SU-DHL-6 (cell line): ENCODE measurements around the gene NDUFC1.

Experiments used
- H2AFZ ChIP-seq: fragments of 200-600 bp; sonication (generic); 2 replicates; pipeline ENCODE4 v1.6.1; 2014; ENCODE audit warnings: low read depth, mild to moderate bottlenecking, moderate library complexity, mixed read lengths, antibody characterized with exemption, low read length; ENCODE audit not compliant: severe bottlenecking
- H3F3A ChIP-seq: fragments of 200-600 bp; shearing (Covaris generic); 2 replicates; pipeline ENCODE4 v1.6.0; 2016; ENCODE audit warnings: antibody characterized with exemption, mild to moderate bottlenecking; ENCODE audit not compliant: insufficient read depth
- H3K27ac ChIP-seq: fragments of 200-600 bp; sonication (generic); 2 replicates; pipeline ENCODE4 v1.5.1; 2016; ENCODE audit warnings: low read depth, mild to moderate bottlenecking, low read length, moderate library complexity, mixed read lengths
- H3K27me3 ChIP-seq: fragments of 200-600 bp; sonication (generic), shearing (Covaris generic); 2 replicates; pipeline ENCODE4 v1.6.0; 2014; ENCODE audit warnings: mild to moderate bottlenecking, low read length
- H3K36me3 ChIP-seq: fragments of 200-600 bp; sonication (generic); 2 replicates; pipeline ENCODE4 v1.6.1; 2014; ENCODE audit warnings: mild to moderate bottlenecking, low read length, mixed read lengths
- H3K4me2 ChIP-seq: fragments of 300-600, 200-600 bp; shearing (Covaris generic), sonication (generic); 2 replicates; pipeline ENCODE4 v1.6.0; 2014; ENCODE audit warnings: low read length, low read depth, mild to moderate bottlenecking; ENCODE audit not compliant: poor library complexity, severe bottlenecking
- H3K4me3 ChIP-seq: fragments of 200-600 bp; sonication (generic); 2 replicates; pipeline ENCODE4 v1.5.1; 2014; ENCODE audit warnings: antibody characterized with exemption, low read length, mild to moderate bottlenecking, mixed read lengths; ENCODE audit not compliant: insufficient read depth, poor library complexity, severe bottlenecking
- H3K79me2 ChIP-seq: fragments of 200-600 bp; sonication (generic); 2 replicates; pipeline ENCODE4 v1.6.1; 2014; ENCODE audit warnings: mild to moderate bottlenecking, low read length, moderate library complexity; ENCODE audit not compliant: insufficient read depth
- H3K9ac ChIP-seq: fragments of 200-600 bp; sonication (generic); 2 replicates; pipeline ENCODE4 v1.7.0; 2014; ENCODE audit warnings: mild to moderate bottlenecking, low read length
- H3K9me2 ChIP-seq: fragments of 200-600 bp; sonication (generic); replicated peaks from 2 replicates; pipeline ENCODE4 v1.6.1; 2014; ENCODE audit warnings: low read length; ENCODE audit not compliant: insufficient read depth
- H3K9me3 ChIP-seq: fragments of 200-600 bp; sonication (generic); 2 replicates; pipeline ENCODE4 v1.6.1; 2014; ENCODE audit warnings: low read length, mixed read lengths; ENCODE audit not compliant: insufficient read depth
- H4K20me1 ChIP-seq: fragments of 200-600 bp; sonication (generic); 2 replicates; pipeline ENCODE4 v1.6.1; 2014; ENCODE audit warnings: low read depth, mild to moderate bottlenecking, antibody characterized with exemption, low read length, moderate library complexity, mixed read lengths
- CTCF ChIP-seq: fragments of 200-600 bp; sonication (generic); IDR thresholded peaks from one replicate; pipeline ENCODE4 v1.5.1; 2017; ENCODE audit warnings: antibody characterized with exemption, mild to moderate bottlenecking, low read length, moderate library complexity; ENCODE audit not compliant: insufficient read depth, poor library complexity, severe bottlenecking
- EZH2phosphoT487 ChIP-seq: fragments of 200-600 bp; sonication (generic), shearing (Covaris generic); conservative IDR thresholded peaks from 2 replicates; pipeline ENCODE4 v1.6.1; 2018; ENCODE audit warnings: mild to moderate bottlenecking, antibody characterized with exemption, low read length, moderate library complexity, mixed read lengths

Gene NDUFC1

GRCh38 chr4:139247700-139248238 is 54.5 kb downstream of the NDUFC1 start:
- H3F3A ChIP-seq: no peaks in the 10 kb centered on the region
- H3K36me3 ChIP-seq: no peaks in the 10 kb centered on the region
- no peaks in the 10 kb centered on the region for H3K27me3 ChIP-seq
- no peak overlapping the region for H3K4me3 ChIP-seq
- H3K9me3 ChIP-seq: no peaks in the 10 kb centered on the region
- H2AFZ ChIP-seq: no peak overlapping the region
- TF ChIP-seq CTCF (no peak), EZH2phosphoT487 (no peak)
- no peaks in the 10 kb centered on the region for H4K20me1 ChIP-seq
- H3K9ac ChIP-seq: no peak overlapping the region
- H3K79me2 ChIP-seq: no peaks in the 10 kb centered on the region
- H3K9me2 ChIP-seq: no peaks in the 10 kb centered on the region
- no peak overlapping the region for H3K27ac ChIP-seq
- no peak overlapping the region for H3K4me2 ChIP-seq

GRCh38 chr4:139247241-139247640 is 55.0 kb downstream of the NDUFC1 start:
- no peak overlapping the region for H2AFZ ChIP-seq
- no peaks in the 10 kb centered on the region for H4K20me1 ChIP-seq
- no peaks in the 10 kb centered on the region for H3K79me2 ChIP-seq
- H3K4me2 ChIP-seq: no peak overlapping the region
- no peak overlapping the region for H3K9ac ChIP-seq
- no peaks in the 10 kb centered on the region for H3F3A ChIP-seq
- H3K9me2 ChIP-seq: no peaks in the 10 kb centered on the region
- no peak overlapping the region for H3K27ac ChIP-seq
- no peak for TF ChIP-seq EZH2phosphoT487
- no peaks in the 10 kb centered on the region for H3K36me3 ChIP-seq
- no peaks in the 10 kb centered on the region for H3K27me3 ChIP-seq
- no peak overlapping the region for H3K4me3 ChIP-seq
- H3K9me3 ChIP-seq: no peaks in the 10 kb centered on the region

- Histone ChIP-seq H3K9me2 (no peaks in the 10 kb centered on the region), H3K4me2 (no peak overlapping the region), H3K27me3 (no peaks in the 10 kb centered on the region), H3F3A (no peaks in the 10 kb centered on the region), H2AFZ (no peak overlapping the region), H3K9me3 (no peaks in the 10 kb centered on the region), H3K36me3 (no peaks in the 10 kb centered on the region), H4K20me1 (no peaks in the 10 kb centered on the region), H3K4me3 (no peak overlapping the region), H3K79me2 (no peaks in the 10 kb centered on the region), H3K27ac (no peak overlapping the region), H3K9ac (no peak overlapping the region)
- TF ChIP-seq CTCF: no peak
- no peak for TF ChIP-seq EZH2phosphoT487
These were observed 56.1 kb downstream of the NDUFC1 start for GRCh38 chr4:139246166-139246565.

GRCh38 chr4:139245590-139245989 is 56.7 kb downstream of the NDUFC1 start:
- no peak overlapping the region for H3K27ac ChIP-seq
- no peaks in the 10 kb centered on the region for H3K79me2 ChIP-seq
- H3K4me2 ChIP-seq: no peak overlapping the region
- TF ChIP-seq CTCF (no peak), EZH2phosphoT487 (no peak)
- no peaks in the 10 kb centered on the region for H3K27me3 ChIP-seq
- no peaks in the 10 kb centered on the region for H3K9me3 ChIP-seq
- H3K4me3 ChIP-seq: no peak overlapping the region
- H3K36me3 ChIP-seq: no peaks in the 10 kb centered on the region
- no peaks in the 10 kb centered on the region for H3K9me2 ChIP-seq
- no peak overlapping the region for H3K9ac ChIP-seq
- H2AFZ ChIP-seq: no peak overlapping the region
- H4K20me1 ChIP-seq: no peaks in the 10 kb centered on the region
- H3F3A ChIP-seq: no peaks in the 10 kb centered on the region
